ENCODE data around the gene SLC39A8. TPM values are rescaled to one million over a fixed set of nuclear protein-coding genes. Genes with fewer than 3 reads are reported as not detected.

The SLC39A8 gene
- total RNA-seq, 4 donors from 2014 or later: 2.9 to 8.6 (median 6.3) TPM

- no peak for DNase-seq
- no peak for TF ChIP-seq POLR2A (IDR thresholded peaks at IDR 0.05)
- TF ChIP-seq CTCF (IDR thresholded peaks at IDR 0.05): no peak
- H3K36me3 ChIP-seq: no peaks in the 10 kb centered on the region
- no peak overlapping the region for H3K4me3 ChIP-seq
- peaks cover 6 to 25% (median 8%) of the 10 kb centered on the region in 3 donors for H3K4me1 ChIP-seq
- H3K27ac ChIP-seq: no peak overlapping the region
- intact Hi-C loops (cut with DNase I): no loop called here
- no peaks in the 10 kb centered on the region for H3K9me3 ChIP-seq
- H3K27me3 ChIP-seq: no peaks in the 10 kb centered on the region
Observed at GRCh38 chr4:102341201-102341600, 4.1 kb downstream of the SLC39A8 start.

GRCh38 chr4:102339018-102339417 lies 6.3 kb downstream of the SLC39A8 start:
- no peak for DNase-seq
- Histone ChIP-seq H3K4me3 (no peak overlapping the region), H3K9me3 (no peaks in the 10 kb centered on the region), H3K27me3 (no peaks in the 10 kb centered on the region), H3K4me1 (peaks cover 3 to 10% (median 5%) of the 10 kb centered on the region in 3 donors), H3K36me3 (no peaks in the 10 kb centered on the region), H3K27ac (no peak overlapping the region)
- 83 to 88% methylated on average over 1 of the region's 1 CpG for WGBS, 2 donors
- intact Hi-C loops (cut with DNase I): no loop called here
- TF ChIP-seq CTCF (IDR thresholded peaks at IDR 0.05) (no peak), POLR2A (IDR thresholded peaks at IDR 0.05) (no peak)

GRCh38 chr4:102338405-102338804 lies 6.9 kb downstream of the SLC39A8 start:
- Histone ChIP-seq H3K4me1 (peaks cover 0 to 4% (median 0%) of the 10 kb centered on the region in 3 donors), H3K27ac (no peak overlapping the region), H3K36me3 (no peaks in the 10 kb centered on the region), H3K4me3 (no peak overlapping the region), H3K9me3 (no peaks in the 10 kb centered on the region), H3K27me3 (no peaks in the 10 kb centered on the region)
- WGBS, 2 donors: 87% methylated on average over 8 of the region's 8 CpGs
- intact Hi-C loops (cut with DNase I): no loop called here
- DNase-seq: no peak
- TF ChIP-seq CTCF (IDR thresholded peaks at IDR 0.05): no peak
- no peak for TF ChIP-seq POLR2A (IDR thresholded peaks at IDR 0.05)

GRCh38 chr4:102335616-102336015 lies 9.7 kb downstream of the SLC39A8 start:
- Histone ChIP-seq H3K9me3 (no peaks in the 10 kb centered on the region), H3K27ac (no peak overlapping the region), H3K4me1 (no peaks in the 10 kb centered on the region), H3K4me3 (no peak overlapping the region), H3K36me3 (no peaks in the 10 kb centered on the region), H3K27me3 (no peaks in the 10 kb centered on the region)
- DNase-seq: no peak
- intact Hi-C loops (cut with DNase I): no loop called here
- TF ChIP-seq POLR2A (IDR thresholded peaks at IDR 0.05) (no peak), CTCF (IDR thresholded peaks at IDR 0.05) (no peak)
- 89 to 97% methylated on average over 2 of the region's 2 CpGs for WGBS, 2 donors

- no peaks in the 10 kb centered on the region for H3K9me3 ChIP-seq
- DNase-seq: no peak
- TF ChIP-seq POLR2A (IDR thresholded peaks at IDR 0.05) (no peak), CTCF (IDR thresholded peaks at IDR 0.05) (no peak)
- H3K27me3 ChIP-seq: no peaks in the 10 kb centered on the region
- H3K4me1 ChIP-seq: no peaks in the 10 kb centered on the region
- intact Hi-C loops (cut with DNase I): no loop called here
- 83 to 88% methylated on average over 2 of the region's 2 CpGs for WGBS, 2 donors
- H3K36me3 ChIP-seq: no peaks in the 10 kb centered on the region
- no peak overlapping the region for H3K4me3 ChIP-seq
- no peak overlapping the region for H3K27ac ChIP-seq
Observed at GRCh38 chr4:102334624-102335023, 10.7 kb downstream of the SLC39A8 start.
